Astrocyte of the spinal cord (primary cell): Measurements from ENCODE around the gene RGS3.
A peak's percentile ranks its signal among the peaks of the same experiment; 100 is the strongest.

Source experiments
- DNase-seq: peaks from one replicate; pipeline ENCODE4 v3.0.0; 2011; ENCODE audit warnings: low read depth, low spot score
- H3K4me3 ChIP-seq: 2 replicates; pipeline ENCODE4 v1.5.1; 2011; ENCODE audit warnings: low read depth, mild to moderate bottlenecking, low read length, moderate library complexity
- in situ Hi-C: cut with HindIII; loops from 2 replicates; pipeline ENCODE4 v1.10.0; 2017; ENCODE audit warnings: low sequenced_read_pairs
- TF ChIP-seq, protein P1 (sequence below): IDR thresholded peaks from 2 replicates; pipeline ENCODE4 v1.5.1; 2012; ENCODE audit warnings: low read depth, mild to moderate bottlenecking, low read length, inconsistent platforms

Gene RGS3

DNA sequence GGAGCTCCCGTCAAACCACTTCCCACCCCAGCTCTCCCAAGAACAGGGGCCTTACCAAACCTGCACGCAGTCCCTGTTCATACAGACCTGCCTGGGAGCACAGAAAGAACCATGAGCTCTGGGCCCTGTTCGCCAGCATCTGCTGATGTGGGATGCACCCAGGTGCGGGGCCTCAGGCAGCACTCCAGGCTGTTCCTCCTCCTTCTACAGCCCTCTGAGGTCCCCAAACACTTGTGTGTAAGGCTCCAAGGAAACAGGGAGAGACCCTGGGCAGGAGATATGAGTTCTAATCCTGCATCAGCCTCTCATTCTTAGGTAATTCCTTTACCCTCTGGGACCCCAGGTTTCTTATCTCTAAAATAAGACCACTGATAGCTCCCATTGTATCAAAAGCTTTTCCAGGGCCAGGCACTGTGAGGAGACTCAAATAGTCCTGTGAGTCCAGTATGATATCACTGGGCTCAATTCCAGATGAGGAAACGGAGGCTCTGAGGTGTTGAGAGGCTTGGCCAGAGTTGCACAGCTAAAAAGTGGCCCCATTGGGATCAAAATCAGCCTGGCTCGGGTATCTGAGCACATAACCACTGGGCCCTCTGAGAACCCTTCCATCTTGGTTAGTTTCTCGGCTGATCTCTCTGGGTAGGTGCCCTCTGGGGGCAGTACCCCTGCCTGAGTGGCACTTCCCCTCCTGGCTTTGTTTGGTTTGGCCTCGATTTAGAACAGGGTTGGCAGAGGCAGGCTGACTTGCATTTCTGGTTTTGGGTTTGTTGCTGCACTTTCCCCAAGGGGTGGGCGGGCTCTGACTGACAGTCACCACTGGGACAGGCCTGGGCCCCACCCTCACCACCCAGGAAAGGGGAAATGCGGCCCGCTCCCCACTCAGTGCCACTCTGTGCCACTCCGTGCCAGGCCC is 116.8 kb downstream of the RGS3 start:
- DNase-seq = peak; percentile 30
- TF ChIP-seq, protein P1, sequence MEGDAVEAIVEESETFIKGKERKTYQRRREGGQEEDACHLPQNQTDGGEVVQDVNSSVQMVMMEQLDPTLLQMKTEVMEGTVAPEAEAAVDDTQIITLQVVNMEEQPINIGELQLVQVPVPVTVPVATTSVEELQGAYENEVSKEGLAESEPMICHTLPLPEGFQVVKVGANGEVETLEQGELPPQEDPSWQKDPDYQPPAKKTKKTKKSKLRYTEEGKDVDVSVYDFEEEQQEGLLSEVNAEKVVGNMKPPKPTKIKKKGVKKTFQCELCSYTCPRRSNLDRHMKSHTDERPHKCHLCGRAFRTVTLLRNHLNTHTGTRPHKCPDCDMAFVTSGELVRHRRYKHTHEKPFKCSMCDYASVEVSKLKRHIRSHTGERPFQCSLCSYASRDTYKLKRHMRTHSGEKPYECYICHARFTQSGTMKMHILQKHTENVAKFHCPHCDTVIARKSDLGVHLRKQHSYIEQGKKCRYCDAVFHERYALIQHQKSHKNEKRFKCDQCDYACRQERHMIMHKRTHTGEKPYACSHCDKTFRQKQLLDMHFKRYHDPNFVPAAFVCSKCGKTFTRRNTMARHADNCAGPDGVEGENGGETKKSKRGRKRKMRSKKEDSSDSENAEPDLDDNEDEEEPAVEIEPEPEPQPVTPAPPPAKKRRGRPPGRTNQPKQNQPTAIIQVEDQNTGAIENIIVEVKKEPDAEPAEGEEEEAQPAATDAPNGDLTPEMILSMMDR = no peak
- in situ Hi-C loops = no loop called here
- H3K4me3 ChIP-seq = no peak overlapping the region

DNA sequence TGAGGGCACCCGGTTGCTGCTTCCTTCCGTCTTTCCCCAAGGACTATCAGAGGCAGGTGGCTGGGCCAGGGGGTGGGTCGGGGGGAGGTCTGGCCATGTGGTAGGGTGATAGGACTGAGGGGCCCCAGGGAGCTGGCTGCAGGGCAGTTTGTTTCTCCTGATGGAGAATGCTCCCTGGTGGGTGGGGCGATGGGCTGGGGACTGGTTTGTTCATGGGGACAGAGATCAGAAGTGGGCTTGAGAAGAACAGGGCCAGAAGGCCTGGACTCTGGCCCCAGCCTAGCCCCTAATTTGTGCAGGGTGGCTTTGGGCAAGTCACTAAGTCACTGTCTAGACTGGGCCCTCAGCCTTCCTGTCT is 117.4 kb downstream of the RGS3 start:
- in situ Hi-C loops = no loop called here
- H3K4me3 ChIP-seq = no peak overlapping the region
- TF ChIP-seq, protein P1 = no peak
- DNase-seq = no peak

DNA sequence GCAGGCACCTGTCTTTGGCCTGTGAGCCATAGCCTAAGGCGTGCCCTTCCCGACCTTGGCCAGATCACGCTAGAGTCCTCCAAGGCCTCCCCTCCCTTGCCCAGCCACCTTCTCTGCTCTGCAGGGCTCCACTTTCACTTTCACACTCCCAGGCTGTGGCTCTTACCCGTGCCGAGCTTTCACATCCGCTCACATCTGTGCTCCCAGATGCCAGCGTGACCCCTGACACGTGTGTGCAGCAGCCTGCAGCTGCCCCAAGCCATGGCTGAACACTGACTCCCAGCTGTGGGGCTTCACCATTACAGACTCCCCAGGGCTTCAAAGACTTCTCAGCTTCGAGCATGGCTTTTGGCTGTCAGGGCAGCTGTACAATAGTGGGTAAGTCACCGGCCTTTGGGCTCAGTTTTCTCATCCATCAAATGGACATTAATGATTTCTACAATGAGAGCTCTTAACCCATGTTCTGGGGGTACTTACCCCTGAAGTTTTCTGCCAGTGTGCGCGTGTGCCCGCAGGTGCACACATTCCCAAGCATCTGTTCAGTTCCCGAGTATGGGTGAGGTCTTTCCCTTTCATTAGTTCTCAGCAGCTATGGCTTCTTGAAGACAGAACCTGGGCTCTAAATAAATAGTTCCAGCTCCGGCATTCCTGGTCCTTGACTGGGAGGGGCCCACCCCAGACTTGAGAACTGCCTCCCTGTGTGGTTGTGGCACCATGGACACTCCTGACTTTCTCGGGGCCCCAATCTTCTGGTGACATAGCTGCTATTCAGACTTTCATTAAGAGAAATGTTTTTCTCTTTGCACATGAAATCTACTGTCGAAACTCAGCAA is 118.6 kb downstream of the RGS3 start:
- H3K4me3 ChIP-seq = no peak overlapping the region
- DNase-seq = peak; percentile 74
- in situ Hi-C loops = no loop called here
- TF ChIP-seq, protein P1 = peak; percentile 29

DNA sequence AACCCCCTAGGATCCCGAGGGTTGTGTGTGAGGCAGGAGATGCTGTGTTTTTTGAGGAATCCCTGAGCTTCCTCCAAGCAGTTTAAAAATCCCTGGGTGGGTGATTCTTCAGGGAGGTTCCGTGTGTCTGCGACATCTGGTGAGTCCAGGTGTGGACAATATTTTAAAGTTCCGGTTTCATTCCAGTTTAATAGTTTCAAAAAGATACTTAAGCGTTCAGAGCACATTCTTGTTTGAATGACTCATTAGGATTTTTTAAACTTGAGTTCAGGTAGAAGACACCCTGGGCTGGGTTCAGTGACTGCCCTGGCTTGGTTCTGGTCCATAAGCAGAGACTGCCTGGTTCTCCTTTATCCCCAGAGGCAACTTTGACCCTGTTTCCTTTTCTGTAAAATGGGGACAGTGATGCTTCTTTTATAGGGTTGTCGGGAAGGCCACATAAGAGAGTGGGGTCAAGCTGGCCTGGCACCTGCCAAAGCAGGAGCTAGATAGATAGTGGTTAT is 119.2 kb downstream of the RGS3 start:
- TF ChIP-seq, protein P1 = no peak
- no peak overlapping the region for H3K4me3 ChIP-seq
- in situ Hi-C loops = no loop called here
- DNase-seq = no peak

DNA sequence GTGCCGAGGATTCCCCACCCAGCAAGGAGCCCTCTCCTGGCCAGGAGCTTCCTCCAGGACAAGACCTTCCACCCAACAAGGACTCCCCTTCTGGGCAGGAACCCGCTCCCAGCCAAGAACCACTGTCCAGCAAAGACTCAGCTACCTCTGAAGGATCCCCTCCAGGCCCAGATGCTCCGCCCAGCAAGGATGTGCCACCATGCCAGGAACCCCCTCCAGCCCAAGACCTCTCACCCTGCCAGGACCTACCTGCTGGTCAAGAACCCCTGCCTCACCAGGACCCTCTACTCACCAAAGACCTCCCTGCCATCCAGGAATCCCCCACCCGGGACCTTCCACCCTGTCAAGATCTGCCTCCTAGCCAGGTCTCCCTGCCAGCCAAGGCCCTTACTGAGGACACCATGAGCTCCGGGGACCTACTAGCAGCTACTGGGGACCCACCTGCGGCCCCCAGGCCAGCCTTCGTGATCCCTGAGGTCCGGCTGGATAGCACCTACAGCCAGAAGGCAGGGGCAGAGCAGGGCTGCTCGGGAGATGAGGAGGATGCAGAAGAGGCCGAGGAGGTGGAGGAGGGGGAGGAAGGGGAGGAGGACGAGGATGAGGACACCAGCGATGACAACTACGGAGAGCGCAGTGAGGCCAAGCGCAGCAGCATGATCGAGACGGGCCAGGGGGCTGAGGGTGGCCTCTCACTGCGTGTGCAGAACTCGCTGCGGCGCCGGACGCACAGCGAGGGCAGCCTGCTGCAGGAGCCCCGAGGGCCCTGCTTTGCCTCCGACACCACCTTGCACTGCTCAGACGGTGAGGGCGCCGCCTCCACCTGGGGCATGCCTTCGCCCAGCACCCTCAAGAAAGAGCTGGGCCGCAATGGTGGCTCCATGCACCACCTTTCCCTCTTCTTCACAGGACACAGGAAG is 120.2 kb downstream of the RGS3 start:
- in situ Hi-C loops = no loop called here
- TF ChIP-seq, protein P1 = no peak
- DNase-seq = no peak
- H3K4me3 ChIP-seq = no peak overlapping the region
